ENCODE measurements around the gene OPTC. TPM values are rescaled to one million over a fixed set of nuclear protein-coding genes. Genes with fewer than 3 reads are reported as not detected.
"Not testable (repeated sequence)": the region's sequence is repeated elsewhere in the genome, so short reads cannot be mapped to it uniquely, and the experiment has no call there.

Gene OPTC
- total RNA-seq, 1 experiment from 2014 or later, result not detected

DNA sequence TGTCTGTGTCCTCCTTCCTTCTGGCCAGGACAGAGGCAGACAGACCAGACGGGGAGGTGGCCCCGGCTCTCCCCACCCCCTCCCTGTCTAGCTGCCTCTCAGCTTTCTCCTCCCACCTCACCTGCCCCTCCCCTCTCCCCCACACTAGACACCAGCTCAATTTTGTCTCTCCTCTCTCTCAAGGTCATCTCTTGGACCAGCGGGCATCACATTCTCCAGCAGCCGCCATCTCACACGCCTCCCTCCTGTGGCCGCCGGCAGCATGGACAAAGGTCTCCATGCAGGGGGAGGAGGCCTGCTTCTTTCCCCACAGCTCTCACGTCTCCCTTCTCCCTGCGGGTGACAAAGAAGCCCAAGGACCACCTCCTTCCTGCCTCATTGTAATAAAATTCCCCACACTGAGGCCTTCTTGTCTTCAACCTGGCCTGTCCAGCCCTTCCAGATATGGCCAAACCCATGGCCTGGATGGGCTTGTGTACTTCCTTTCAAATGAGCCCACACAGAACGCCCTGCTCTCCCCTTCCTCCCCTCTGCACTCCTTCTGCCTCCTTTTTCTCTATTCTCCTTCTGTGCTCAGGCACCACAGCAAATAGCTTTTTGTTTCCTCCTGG is 14.6 kb downstream of the OPTC start:
- in situ Hi-C loops (cut with HindIII; ENCODE audit: low sequenced_read_pairs), result no loop called here
- DNase-seq (ENCODE audit: low spot score), result no peak

DNA sequence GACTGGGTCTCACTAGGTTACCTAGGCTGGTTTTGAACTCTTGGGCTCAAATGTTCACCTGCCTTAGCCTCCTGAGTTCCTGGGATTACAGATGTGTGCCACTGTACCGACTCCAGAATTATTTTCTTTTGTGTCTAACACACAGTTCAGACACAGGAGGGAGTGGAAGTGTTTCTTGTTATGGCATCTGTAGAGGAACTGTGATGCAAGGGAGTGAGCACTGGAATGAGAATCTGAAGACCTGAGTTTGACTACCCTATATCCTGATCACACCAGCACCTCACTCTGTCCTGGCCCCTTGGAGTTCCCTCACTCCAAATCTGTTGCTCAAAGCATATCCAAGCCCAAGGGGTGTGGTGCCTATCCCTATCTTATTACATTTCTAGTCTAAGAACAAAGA is 15.2 kb downstream of the OPTC start:
- in situ Hi-C loops (cut with HindIII; ENCODE audit: low sequenced_read_pairs), result no loop called here
- DNase-seq (ENCODE audit: low spot score), result no peak

DNA sequence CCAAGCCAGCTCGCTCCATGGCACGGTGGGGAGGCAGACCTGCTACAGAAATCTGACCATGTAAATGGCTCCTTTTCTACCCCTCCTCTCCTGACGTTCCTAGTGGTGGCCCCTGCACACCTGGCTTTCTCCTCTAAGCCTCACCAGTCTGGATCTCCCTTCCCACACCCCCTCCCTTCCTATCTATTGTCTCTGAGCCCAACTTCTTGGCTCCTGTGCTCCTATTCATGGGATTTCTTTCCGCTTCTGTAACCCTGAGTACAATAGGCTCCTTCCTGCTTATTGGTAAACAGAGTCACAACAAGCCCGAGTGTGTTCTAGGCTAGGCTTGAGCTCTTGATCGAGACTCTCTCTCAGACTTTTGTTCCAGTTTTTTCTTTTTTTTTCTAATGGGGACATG is 17.6 kb downstream of the OPTC start:
- DNase-seq (ENCODE audit: low spot score), result no peak

DNA sequence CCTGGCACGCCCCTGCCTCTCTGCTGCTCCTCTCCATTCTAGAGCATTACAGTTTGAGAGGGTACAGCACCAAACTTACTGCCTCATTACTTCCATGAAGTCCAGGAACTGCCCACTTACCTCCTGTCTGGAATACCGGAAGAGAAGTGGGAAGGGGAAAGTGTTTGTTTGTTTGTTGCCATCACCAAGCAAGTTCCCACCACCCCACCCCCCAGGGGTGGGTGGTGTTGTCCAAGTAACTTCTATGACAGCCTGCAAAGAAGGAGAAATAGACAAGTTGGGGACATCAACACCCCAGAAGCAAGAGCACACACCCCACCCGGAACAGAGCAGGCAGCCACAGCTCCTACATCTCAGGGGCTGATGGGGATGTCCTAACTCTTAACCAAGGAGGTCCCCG is 18.0 kb downstream of the OPTC start:
- in situ Hi-C loops (cut with HindIII; ENCODE audit: low sequenced_read_pairs), result no loop called here
- DNase-seq (ENCODE audit: low spot score), result no peak

More for the DNA sequence above, 17.6 kb downstream of the OPTC start:
- in situ Hi-C loops (cut with HindIII; ENCODE audit: low sequenced_read_pairs), result no loop called here

DNA sequence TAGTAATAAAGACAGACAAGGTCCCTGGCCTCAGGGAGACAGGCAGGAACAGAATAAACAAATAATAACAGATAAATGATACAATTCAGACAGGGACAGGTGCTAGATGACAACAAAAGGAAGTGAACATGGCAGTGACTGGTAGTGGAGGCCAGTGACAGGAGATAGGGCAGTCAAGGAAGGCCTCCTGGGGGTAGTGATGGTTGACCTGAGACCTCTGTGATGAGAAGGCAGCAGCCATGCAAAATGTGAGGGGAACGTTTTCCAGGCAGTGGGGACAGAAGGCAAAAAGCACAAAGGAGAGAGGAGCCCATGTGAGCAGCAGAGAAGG is 18.5 kb downstream of the OPTC start:
- DNase-seq (ENCODE audit: low spot score), result no peak
- in situ Hi-C loops (cut with HindIII; ENCODE audit: low sequenced_read_pairs), result no loop called here

DNA sequence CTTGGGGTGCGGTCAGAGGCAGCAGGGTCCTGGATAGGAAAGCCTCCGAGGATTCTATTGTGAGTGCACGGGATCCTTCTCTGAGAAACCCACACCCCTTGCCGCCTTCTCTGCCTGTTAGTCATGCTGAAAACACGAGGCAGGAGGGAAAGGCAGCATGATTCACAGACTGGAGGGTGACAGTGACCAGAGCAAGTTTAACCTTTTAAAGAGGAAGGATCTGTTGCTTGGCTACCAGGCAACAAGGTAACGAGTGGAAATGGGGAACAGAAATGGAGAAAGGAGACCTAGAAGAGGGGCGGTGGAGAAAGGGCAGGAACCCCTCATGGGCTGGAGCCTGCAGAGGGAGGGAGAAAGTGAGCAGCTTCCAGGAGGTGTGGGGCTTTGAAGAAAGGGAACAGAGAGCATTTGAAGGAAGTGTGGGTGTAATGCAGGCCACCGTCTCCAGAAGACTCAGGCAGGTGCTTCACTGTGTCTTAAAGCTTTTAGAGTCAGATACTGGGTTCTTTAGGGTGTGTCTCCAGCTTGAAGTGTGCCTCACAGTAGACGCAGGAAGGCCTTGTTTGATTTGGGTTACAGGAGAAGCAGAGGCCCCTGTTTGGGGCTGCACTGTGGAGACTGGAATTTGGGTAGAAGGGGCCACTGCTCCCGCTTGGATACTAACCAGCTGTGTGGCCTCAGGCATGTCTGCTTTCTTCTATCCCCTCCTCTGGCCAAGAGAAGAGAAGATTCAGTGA is 19.1 kb downstream of the OPTC start:
- no peak for DNase-seq (ENCODE audit: low spot score)
- in situ Hi-C loops (cut with HindIII; ENCODE audit: low sequenced_read_pairs), result no loop called here

DNA sequence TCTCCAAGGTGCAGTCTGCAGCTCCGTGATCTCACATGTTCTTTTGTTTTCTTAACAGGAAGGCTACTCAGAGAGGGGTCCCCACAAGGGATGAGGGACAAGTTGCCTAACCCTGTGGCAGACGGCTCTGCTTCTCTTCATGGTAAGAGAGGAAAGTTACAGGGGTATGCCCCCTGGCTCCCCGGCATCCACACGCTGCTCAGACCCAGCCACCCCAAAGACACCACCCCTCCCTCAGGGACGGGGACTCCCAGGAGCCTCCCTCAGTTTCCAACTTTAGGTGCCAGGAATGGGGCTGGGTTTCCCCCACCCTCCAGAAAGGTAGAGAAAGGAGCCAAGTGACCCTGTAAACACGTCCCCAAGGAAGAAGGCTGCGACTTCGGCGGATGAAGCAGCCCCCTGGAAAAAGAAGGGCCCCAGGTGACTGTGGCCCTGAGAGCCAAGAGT is 19.7 kb downstream of the OPTC start:
- in situ Hi-C loops (cut with HindIII; ENCODE audit: low sequenced_read_pairs), result no loop called here
- DNase-seq (ENCODE audit: low spot score), result no peak

DNA sequence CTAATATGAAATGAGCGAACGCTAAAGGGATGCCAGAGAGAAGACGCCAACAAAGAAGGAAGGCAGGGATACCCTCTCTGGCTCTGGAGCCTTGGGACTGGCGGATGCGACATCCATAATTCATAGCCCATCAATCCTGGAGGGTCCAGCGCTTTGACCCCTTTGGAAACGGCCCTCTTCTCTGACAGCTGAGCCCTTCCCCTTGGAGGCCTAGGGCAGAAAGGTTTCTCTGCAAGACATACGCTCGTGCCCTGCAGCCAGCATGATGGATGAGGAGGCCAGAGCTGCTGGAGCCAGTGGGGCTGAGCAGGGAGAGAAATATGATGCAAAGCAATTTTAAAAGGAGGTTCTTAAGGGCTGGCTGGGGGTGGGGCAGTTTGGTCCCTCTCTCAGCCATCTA is 22.2 kb downstream of the OPTC start:
- DNase-seq (ENCODE audit: low spot score), result no peak
- in situ Hi-C loops (cut with HindIII; ENCODE audit: low sequenced_read_pairs), result no loop called here

DNA sequence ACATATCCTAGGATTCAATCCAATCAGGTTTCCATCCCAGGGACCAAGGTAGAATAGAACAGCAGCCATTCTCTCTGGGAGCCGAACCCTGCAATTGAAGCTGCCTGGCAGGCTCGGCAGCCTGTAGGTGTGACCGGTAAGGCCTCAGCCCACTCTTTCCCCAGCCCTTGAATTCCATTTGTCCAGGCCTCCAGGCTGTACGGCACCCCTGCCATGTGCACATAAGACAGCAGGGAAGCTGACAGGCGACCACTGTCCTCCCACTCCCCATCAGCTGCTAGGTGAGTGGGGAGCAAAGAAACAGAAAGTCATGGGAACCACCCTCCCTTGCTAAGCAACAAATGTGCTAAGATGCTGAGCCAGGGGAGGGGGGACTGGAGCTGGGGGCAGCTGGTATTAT is 23.0 kb downstream of the OPTC start:
- DNase-seq (ENCODE audit: low spot score), result no peak
- in situ Hi-C loops (cut with HindIII; ENCODE audit: low sequenced_read_pairs), result no loop called here

DNA sequence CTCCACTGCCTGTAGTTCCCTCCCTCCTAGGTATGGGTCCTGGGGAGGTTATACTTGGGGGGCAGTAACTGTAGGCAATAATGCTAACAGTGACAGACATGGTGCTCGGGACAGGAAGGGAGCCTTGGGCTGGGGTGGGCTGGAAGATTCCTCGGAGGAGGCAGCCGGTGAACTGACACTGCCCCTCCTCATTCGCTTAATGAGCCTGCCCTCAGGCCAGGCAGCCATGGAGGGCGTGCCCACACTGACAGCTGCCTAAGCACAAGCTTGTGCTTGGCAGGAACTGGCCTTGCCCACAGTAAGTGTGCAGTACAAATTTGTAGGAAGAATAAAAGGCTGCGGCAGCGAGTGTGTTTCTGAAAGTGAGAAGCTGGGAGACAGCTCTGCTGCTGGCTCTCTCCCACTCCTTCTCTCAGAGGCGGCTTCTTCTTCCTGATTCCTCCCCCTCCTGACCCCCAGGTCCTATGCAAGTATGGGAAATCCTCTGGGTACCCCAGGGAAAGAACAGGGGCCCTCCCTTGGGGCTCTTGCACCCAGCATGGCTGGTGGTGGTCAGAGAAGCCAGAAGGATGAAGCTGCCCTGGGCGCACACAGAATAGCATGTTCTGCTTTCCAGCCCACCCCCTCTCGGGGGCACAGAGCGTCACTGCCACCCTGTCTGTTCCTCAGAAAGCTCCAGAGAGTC is 23.6 kb downstream of the OPTC start:
- DNase-seq (ENCODE audit: low spot score), result no peak
- in situ Hi-C loops (cut with HindIII; ENCODE audit: low sequenced_read_pairs), result no loop called here

DNA sequence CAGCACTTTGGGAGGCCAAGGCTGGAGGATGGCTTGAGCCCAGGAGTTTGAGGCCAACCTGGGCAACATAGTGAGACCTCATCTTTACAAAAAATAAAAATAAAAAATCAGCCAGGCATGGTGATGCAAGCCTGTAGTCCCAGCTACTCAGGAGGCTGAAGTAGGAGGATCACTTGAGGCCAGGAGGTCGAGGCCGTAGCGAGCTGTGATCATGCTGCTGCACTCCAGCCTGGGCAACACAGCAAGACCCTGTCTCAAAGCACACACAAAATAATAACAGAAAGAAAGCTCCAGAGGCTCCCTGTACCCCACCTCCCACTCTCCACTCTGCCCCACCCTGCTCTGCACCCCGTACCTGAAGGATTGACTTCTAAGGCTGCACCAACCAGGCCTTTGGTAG is 24.2 kb downstream of the OPTC start:
- in situ Hi-C loops (cut with HindIII; ENCODE audit: low sequenced_read_pairs); DNase-seq (ENCODE audit: low spot score): not testable (repeated sequence)

DNA sequence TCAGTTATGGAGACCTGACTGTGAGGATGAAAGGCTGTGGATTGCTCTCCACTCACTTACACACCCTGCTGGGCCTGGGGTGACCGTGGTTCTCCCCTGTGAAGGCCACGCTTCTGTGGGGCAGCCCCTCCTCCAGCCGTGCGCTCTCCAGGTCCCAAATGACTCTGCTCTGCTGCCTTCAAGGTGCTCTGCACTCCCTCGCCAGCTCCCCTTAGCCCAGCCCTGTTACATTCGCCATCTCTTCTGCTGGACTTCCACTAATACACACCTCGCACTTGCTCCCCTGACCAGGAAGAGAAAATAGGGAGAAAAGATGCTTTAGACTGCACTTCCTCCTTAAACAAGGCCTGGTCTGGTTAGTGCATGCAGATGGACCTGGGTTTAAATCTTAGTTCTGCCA is 24.6 kb downstream of the OPTC start:
- no peak for DNase-seq (ENCODE audit: low spot score)
- in situ Hi-C loops (cut with HindIII; ENCODE audit: low sequenced_read_pairs), result no loop called here

DNA sequence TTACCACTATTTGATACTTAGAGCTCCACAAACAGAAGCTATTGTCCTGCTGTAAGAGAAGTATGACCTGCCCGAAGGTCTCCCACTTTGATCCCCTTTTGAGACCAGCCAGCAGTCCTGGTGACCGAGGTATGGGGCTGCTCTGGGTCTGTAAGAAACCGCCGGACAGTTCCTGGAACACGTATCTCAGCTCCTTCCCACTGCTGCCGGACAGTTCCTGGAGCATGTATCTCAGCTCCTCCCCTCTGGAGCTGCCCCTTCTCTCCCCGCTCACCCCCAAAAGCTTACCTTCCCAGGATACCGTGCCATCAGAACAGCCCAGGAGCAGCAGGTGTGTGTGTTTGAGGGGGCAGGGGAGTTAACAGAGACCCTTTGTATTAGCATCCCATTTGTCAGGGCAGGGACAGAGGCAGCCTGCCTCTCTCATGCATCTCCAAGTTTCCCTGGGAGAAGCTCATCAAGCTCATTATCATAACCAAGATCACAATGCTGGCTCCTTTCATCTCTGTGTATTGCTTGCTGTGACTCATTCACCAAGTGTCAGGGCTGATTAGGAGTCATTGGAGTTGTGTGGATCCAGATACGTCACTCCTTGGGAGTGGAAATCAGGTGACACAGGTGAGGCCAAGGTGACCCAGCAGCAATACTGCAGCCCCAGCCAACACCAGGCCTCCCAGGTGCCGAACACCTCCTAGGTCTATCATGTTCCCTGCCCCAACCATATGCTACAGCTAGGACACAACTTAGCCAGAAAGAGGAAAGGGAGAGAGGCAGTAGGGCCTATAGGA is 25.3 kb downstream of the OPTC start:
- no peak for DNase-seq (ENCODE audit: low spot score)
- in situ Hi-C loops (cut with HindIII; ENCODE audit: low sequenced_read_pairs), result no loop called here

DNA sequence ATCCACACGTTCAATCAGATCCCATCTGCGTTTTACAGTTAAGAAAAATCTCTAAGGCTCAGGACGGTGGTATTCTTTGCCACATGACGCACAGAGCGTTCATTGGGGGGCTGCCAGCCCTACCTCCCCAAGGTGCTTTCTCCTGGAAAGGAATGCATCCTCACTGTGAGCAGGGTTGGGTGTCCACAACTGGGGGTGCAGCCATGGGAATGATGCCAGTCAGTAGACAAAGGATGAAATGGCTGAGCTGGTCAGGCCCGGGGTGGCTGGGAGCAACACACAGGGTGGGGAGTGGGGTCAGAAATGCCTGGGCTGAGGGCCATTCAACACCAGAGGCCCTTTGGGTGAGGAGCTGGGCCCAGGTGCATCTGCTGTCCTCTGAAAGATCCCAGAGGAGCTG is 25.9 kb downstream of the OPTC start:
- no peak for DNase-seq (ENCODE audit: low spot score)
- in situ Hi-C loops (cut with HindIII; ENCODE audit: low sequenced_read_pairs), result no loop called here

DNA sequence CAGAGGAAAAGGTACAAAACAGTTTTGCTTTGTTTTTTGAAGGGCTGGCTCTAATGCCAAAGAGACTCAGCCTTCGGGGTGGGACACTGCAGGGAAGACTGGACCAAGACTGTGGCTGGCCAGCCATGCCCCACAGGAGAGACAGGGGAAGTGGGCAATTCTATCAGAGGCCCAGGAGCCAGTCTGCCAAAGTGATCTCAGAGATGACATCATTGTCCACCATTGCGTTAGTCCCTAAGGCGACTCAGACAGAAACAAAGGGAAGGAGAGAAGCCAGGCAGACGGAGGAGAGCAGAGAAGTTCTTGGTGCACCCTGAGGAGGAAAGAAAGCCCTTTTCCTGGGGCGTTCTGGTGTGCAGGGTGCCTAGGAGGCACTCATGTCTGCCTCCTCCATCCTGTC is 26.4 kb downstream of the OPTC start:
- no peak for DNase-seq (ENCODE audit: low spot score)
- in situ Hi-C loops (cut with HindIII; ENCODE audit: low sequenced_read_pairs), result no loop called here

DNA sequence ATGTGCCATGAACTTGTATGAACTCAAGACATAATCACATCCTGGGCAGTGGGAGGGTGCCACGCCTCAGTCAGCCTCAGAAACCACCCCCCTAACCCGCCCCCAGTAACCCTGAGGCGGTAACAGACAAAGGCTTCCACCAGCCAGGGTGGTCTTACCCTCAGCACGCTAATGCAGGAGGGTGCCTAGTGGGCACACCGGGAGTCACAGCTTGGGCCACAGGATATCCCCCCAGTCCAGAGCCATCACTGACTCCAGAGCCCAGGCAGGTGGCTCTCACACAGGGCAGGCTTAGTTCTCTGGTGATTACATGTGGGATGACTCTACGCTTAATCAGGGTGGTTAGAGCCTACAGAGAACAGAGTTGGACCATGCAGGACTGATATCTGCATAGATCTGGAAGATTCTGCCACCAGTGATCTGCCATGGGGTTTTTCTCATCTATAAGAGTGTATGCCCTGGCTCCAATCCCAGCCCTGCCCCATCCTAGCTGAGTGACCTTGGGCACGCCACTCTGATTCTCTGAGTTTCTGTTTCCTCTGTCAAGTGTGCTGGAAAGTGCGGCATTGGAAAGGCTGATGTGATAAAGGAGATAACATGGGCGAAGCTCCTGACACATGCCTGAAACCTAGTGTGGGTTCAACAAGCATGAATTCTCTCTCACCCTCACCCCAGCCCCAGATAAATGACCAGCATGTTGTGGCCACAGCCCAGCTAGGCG is 27.3 kb downstream of the OPTC start:
- in situ Hi-C loops (cut with HindIII; ENCODE audit: low sequenced_read_pairs), result no loop called here

DNA sequence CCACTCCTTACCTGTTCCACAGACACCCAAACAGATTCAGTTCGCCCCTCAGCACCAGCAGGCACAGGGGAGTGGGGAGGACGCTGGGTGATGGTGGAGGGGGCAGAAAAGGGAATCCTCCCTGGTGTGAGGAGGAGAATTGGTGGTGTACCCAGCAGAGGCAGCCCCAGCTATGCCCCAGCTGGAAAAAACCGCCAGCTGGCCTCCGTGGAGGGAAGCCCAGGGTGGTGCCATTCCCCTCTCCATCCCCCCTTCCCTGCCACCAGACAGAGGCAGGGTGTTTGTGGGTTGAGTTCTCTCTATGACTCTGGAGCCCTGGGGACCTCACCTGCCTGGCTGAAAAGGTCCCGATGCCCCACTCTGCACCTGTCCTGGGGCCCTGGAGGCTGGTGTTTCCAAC is 27.9 kb downstream of the OPTC start:
- no peak for DNase-seq (ENCODE audit: low spot score)
- in situ Hi-C loops (cut with HindIII; ENCODE audit: low sequenced_read_pairs), result no loop called here

More for the DNA sequence above, 27.3 kb downstream of the OPTC start:
- no peak for DNase-seq (ENCODE audit: low spot score)

DNA sequence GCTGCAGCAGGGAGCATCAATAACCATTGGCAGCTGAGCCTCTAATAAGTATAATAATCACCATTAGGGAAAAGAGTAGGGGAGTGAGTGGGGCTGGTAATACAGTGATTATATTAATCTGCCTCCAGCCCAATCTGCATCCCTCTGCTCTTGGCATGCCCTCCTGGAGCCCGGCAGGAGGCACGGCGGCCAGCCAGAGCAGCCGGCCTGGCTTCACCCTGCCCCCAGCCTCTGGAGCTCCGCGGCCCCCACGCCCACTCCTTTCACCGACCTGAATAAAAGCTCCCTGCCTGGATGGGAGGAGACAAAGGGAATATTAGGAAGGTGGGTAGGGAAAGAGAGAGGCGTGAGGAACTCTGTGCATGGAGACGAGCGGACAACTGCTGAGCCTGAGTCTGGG is 28.3 kb downstream of the OPTC start:
- in situ Hi-C loops (cut with HindIII; ENCODE audit: low sequenced_read_pairs), result no loop called here
- peak; percentile 69 for DNase-seq (ENCODE audit: low spot score)

DNA sequence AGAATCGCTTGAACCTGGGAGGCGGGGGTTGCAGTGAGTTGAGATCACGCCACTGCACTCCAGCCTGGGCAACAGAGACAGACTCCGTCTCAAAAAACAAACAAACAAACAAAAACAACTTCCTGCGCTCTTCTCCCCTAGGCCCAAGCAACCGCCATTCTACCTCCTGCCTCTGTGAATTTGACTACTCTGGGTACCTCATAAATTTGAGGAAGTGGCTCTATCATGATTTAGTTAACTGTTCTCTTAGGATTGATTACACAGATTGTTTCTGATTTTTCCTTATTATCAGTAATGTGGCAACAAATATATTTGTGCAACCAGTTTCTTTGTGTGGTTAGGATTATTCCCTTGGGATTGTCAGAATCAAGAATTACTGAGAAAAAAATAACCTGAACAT is 29.7 kb downstream of the OPTC start:
- in situ Hi-C loops (cut with HindIII; ENCODE audit: low sequenced_read_pairs), result no loop called here

More for the DNA sequence above, 29.7 kb downstream of the OPTC start:
- no peak for DNase-seq (ENCODE audit: low spot score)

All from G401 (cell line).